BJ (cell line): Measurements from ENCODE around the gene GPR84. TPM values are rescaled to one million over a fixed set of nuclear protein-coding genes. Genes with fewer than 3 reads are reported as not detected.
A peak's percentile ranks its signal among the peaks of the same experiment; 100 is the strongest.

Source experiments
- CTCF ChIA-PET: fragments of 350-600 bp; formaldehyde crosslinking; extraction: SDS; loops from one replicate; lab custom pipeline; 2021; ENCODE audit warnings: antibody characterized with exemption, inconsistent platforms; lab: Yijun Ruan, JAX
- POLR2A ChIA-PET: fragments of 300-600 bp; sonication (Branson Sonifier 250); formaldehyde crosslinking; extraction: SDS; loops from one replicate; lab custom pipeline; 2021; ENCODE audit warnings: antibody characterized with exemption; lab: Charles Lee
- DNase-seq: peaks from one replicate; pipeline ENCODE4 v3.0.0-alpha.2; 2011; ENCODE audit warnings: low read depth
- H3K27me3 ChIP-seq: 2 replicates; pipeline ENCODE4 v1.6.0; 2011; ENCODE audit warnings: low read length; ENCODE audit not compliant: control insufficient read depth, insufficient read depth
- H3K36me3 ChIP-seq: 2 replicates; pipeline ENCODE4 v1.5.1; 2011; ENCODE audit warnings: low read length; ENCODE audit not compliant: control insufficient read depth, insufficient read depth
- H3K4me3 ChIP-seq: 2 replicates; pipeline ENCODE4 v1.5.1; 2011; ENCODE audit warnings: low read depth, mild to moderate bottlenecking, control low read depth, low read length
- polyA plus RNA-seq: library from polyadenylated mRNA; depleted of rRNA; stranded (reverse); fragments of >200 nt; gene quantifications from 2 replicates; pipeline ENCODE4 v1.2.3, GENCODE V29; 2011
- TF ChIP-seq, protein P1 (sequence below): IDR thresholded peaks from 2 replicates; pipeline ENCODE4 v1.5.1; 2011; ENCODE audit warnings: low read depth, mild to moderate bottlenecking, control low read depth, inconsistent platforms, low read length, moderate library complexity; ENCODE audit not compliant: insufficient read depth

Gene GPR84
- polyA plus RNA-seq, 1 experiment, result not detected

DNA sequence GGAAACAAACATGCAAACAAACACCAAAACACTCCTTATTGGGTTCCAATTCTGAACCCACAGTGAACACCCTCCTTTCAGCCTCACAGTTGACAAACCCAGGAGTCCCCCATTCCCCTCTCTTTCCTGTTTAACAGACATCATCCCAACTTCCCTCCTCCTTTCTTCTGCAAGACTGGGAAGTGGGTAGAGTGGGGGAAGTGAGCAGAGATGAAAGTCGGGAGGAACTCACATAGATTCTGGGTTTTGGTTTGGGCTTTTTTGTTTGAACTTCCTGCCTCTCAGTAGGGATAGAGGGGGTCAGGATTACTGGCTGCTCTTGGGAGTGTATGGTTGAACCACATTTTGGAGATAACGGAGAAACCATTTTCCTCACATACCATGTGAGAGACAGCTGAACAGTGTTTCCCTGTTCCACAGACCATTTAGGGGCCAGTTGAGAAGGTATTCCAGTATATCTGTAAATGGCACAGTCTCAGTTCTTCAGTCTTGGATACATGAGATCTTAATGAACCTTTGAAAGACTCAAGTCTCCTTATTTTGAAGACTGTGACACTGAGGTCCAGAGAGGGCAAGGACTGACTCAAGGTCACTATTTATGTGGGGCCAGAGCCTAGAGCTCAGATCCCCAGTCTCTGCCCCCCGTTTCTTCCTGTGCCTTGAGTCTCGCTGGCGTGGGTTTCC lies 3.9 kb upstream of the GPR84 start:
- H3K27me3 ChIP-seq, result no peaks in the 10 kb centered on the region
- ChIA-PET POLR2A (interaction anchor here (0.6 to 0.7 kb wide), 2 partner anchors 32 to 84 kb away, joined by 7 to 12 read pairs; no protein-coding TSS in a partner anchor), CTCF (interaction anchor here (0.8 to 4.5 kb wide), 29 partner anchors 10 to 153 kb away, joined by 3 to 48 read pairs (median 4); partner anchors contain the start of genes COPZ1 and NFE2)
- H3K4me3 ChIP-seq, result no peak overlapping the region
- H3K36me3 ChIP-seq, result no peaks in the 10 kb centered on the region
- no peak for DNase-seq
- TF ChIP-seq, protein P1, sequence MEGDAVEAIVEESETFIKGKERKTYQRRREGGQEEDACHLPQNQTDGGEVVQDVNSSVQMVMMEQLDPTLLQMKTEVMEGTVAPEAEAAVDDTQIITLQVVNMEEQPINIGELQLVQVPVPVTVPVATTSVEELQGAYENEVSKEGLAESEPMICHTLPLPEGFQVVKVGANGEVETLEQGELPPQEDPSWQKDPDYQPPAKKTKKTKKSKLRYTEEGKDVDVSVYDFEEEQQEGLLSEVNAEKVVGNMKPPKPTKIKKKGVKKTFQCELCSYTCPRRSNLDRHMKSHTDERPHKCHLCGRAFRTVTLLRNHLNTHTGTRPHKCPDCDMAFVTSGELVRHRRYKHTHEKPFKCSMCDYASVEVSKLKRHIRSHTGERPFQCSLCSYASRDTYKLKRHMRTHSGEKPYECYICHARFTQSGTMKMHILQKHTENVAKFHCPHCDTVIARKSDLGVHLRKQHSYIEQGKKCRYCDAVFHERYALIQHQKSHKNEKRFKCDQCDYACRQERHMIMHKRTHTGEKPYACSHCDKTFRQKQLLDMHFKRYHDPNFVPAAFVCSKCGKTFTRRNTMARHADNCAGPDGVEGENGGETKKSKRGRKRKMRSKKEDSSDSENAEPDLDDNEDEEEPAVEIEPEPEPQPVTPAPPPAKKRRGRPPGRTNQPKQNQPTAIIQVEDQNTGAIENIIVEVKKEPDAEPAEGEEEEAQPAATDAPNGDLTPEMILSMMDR, result no peak

DNA sequence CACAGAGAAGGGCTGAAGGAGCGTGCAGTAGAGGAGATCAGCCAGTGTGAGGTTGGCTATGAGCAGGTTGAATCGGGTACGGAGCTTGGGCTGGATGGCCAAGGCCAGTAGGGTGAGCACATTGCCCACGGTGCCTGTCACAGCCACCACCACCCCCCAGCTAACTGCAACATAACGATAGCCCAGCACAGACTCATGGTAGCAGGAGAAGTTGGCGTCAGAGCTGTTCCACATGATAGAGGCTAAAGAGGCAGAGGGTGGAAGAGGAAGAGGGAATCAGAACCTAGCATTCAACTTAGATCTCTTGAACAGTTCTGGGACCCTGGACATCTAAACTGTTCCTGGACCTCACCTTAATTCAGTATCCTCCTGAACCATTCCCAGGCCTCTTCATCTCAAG lies 668 bp downstream of the GPR84 start:
- Histone ChIP-seq H3K4me3 (no peak overlapping the region), H3K36me3 (no peaks in the 10 kb centered on the region), H3K27me3 (no peaks in the 10 kb centered on the region)
- TF ChIP-seq, protein P1, result no peak
- POLR2A ChIA-PET, result no interaction called here
- CTCF ChIA-PET, result interaction anchor here (0.6 to 9.2 kb wide), 6 partner anchors 11 to 112 kb away, joined by 3 to 86 read pairs (median 7); no protein-coding TSS in a partner anchor
- DNase-seq, result no peak

DNA sequence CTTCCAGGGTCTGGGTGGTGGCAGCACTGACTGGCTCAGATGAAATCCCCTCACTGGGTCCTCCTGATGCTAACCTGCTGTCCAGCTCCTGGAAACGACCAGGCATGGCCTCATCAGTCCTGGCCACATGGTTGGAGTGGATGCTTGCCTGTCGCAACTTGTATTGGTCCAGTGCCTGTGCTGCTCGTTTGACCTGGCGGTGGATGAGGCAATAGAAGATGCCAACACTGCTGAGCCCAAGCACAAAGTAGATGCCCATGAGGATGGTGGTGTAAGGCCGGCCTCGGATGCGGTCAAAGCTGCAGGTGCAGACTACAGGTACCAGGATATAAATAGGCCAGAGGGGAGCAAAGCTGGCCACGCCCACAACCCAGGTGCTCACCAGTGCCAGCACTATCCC lies 1.2 kb downstream of the GPR84 start:
- POLR2A ChIA-PET, result no interaction called here
- Histone ChIP-seq H3K27me3 (no peaks in the 10 kb centered on the region), H3K4me3 (no peak overlapping the region), H3K36me3 (no peaks in the 10 kb centered on the region)
- TF ChIP-seq, protein P1, result no peak
- DNase-seq, result no peak
- CTCF ChIA-PET, result interaction anchor here (0.6 to 9.2 kb wide), 12 partner anchors 10 to 145 kb away, joined by 3 to 114 read pairs (median 7); partner anchors contain the start of gene HNRNPA1

DNA sequence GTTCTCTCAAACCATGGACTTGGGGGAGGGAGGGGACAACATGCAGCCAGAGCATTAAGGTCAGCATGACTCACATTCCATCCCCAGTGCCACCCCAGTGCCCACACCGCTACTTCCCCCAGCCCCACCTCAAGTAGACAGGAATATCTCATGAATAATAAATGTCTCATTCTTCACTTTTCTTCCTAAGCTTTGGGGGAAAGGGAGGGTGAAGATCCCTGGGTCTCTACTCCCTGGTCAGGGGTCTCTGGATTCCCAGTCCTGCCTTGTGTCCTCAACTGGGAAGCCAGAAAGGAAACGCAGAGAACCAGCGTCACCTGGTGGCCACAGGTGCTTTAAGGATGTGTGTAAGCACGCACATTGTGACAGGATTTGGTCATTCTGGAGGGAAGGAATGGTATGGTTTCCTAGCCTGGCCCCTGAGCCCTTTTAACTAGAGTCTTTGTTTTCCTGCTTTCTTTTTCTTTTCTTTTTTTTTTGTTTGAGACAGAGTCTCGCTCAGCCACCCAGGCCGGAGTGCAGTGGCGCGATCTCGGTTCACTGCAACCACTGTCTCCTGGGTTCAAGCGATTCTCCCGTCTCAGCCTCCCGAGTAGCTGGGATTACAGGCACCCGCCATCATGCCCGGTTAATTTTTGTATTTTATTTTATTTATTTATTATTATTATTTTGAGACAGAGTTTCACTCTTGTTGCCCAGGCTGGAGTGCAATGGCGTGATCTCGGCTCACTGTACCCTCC lies 3.4 kb downstream of the GPR84 start:
- POLR2A ChIA-PET, result no interaction called here
- H3K36me3 ChIP-seq, result no peaks in the 10 kb centered on the region

More for the DNA sequence above, 3.4 kb downstream of the GPR84 start:
- no peaks in the 10 kb centered on the region for H3K27me3 ChIP-seq
- CTCF ChIA-PET, result interaction anchor here (0.7 to 9.2 kb wide), 28 partner anchors 7 to 143 kb away, joined by 3 to 114 read pairs (median 4); partner anchors contain the start of genes COPZ1 and NFE2
- TF ChIP-seq, protein P1, result peak; percentile 83
- H3K4me3 ChIP-seq, result no peak overlapping the region
- no peak for DNase-seq
